BJ (cell line): ENCODE measurements around the gene TMEM235. TPM values are rescaled to one million over a fixed set of nuclear protein-coding genes. Genes with fewer than 3 reads are reported as not detected.

Source experiments
- CTCF ChIA-PET: fragments of 350-600 bp; formaldehyde crosslinking; extraction: SDS; loops from one replicate; lab custom pipeline; 2021; ENCODE audit warnings: antibody characterized with exemption, inconsistent platforms; lab: Yijun Ruan, JAX
- POLR2A ChIA-PET: fragments of 300-600 bp; sonication (Branson Sonifier 250); formaldehyde crosslinking; extraction: SDS; loops from one replicate; lab custom pipeline; 2021; ENCODE audit warnings: antibody characterized with exemption; lab: Charles Lee
- DNase-seq: peaks from one replicate; pipeline ENCODE4 v3.0.0-alpha.2; 2011; ENCODE audit warnings: low read depth
- H3K27me3 ChIP-seq: 2 replicates; pipeline ENCODE4 v1.6.0; 2011; ENCODE audit warnings: low read length; ENCODE audit not compliant: control insufficient read depth, insufficient read depth
- H3K36me3 ChIP-seq: 2 replicates; pipeline ENCODE4 v1.5.1; 2011; ENCODE audit warnings: low read length; ENCODE audit not compliant: control insufficient read depth, insufficient read depth
- H3K4me3 ChIP-seq: 2 replicates; pipeline ENCODE4 v1.5.1; 2011; ENCODE audit warnings: low read depth, mild to moderate bottlenecking, control low read depth, low read length
- polyA plus RNA-seq: library from polyadenylated mRNA; depleted of rRNA; stranded (reverse); fragments of >200 nt; gene quantifications from 2 replicates; pipeline ENCODE4 v1.2.3, GENCODE V29; 2011
- TF ChIP-seq, protein P1 (sequence below): IDR thresholded peaks from 2 replicates; pipeline ENCODE4 v1.5.1; 2011; ENCODE audit warnings: low read depth, mild to moderate bottlenecking, control low read depth, inconsistent platforms, low read length, moderate library complexity; ENCODE audit not compliant: insufficient read depth

The TMEM235 gene
- polyA plus RNA-seq, 1 experiment: not detected

DNA sequence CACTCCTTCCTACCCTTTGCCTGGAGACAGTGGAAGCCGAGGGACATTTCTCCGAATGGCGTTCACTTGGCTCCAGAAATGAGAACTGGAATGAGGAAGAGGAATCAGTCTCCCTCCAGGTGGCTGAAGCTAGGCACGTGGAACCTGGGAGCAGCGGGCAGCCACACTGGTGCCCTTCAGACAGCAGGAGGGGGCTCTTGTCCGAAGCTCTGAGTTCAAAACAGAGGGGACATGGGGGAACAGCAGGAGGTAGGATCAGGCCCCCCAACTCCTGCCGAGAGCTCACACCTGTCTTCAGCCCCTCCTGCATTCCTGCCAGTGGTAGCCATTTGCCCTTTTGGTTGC lies 41.5 kb downstream of the TMEM235 start:
- Histone ChIP-seq H3K27me3 (peaks cover 19% of the 10 kb centered on the region), H3K36me3 (no peaks in the 10 kb centered on the region), H3K4me3 (no peak overlapping the region)
- TF ChIP-seq, protein P1, sequence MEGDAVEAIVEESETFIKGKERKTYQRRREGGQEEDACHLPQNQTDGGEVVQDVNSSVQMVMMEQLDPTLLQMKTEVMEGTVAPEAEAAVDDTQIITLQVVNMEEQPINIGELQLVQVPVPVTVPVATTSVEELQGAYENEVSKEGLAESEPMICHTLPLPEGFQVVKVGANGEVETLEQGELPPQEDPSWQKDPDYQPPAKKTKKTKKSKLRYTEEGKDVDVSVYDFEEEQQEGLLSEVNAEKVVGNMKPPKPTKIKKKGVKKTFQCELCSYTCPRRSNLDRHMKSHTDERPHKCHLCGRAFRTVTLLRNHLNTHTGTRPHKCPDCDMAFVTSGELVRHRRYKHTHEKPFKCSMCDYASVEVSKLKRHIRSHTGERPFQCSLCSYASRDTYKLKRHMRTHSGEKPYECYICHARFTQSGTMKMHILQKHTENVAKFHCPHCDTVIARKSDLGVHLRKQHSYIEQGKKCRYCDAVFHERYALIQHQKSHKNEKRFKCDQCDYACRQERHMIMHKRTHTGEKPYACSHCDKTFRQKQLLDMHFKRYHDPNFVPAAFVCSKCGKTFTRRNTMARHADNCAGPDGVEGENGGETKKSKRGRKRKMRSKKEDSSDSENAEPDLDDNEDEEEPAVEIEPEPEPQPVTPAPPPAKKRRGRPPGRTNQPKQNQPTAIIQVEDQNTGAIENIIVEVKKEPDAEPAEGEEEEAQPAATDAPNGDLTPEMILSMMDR: no peak
- no peak for DNase-seq
- POLR2A ChIA-PET: no interaction called here
- CTCF ChIA-PET: interaction anchor here (0.9 kb wide), 1 partner anchor 14 kb away, joined by 3 read pairs; no protein-coding TSS in a partner anchor

- POLR2A ChIA-PET: no interaction called here
- H3K4me3 ChIP-seq: no peak overlapping the region
- peaks cover 17% of the 10 kb centered on the region for H3K27me3 ChIP-seq
- CTCF ChIA-PET: interaction anchor here (0.9 kb wide), 2 partner anchors 17 to 23 kb away, joined by 3 read pairs; no protein-coding TSS in a partner anchor
- TF ChIP-seq, protein P1: no peak
- no peak for DNase-seq
- no peaks in the 10 kb centered on the region for H3K36me3 ChIP-seq
These were observed 42.4 kb downstream of the TMEM235 start for GRCh38 chr17:78273813-78274212.

DNA sequence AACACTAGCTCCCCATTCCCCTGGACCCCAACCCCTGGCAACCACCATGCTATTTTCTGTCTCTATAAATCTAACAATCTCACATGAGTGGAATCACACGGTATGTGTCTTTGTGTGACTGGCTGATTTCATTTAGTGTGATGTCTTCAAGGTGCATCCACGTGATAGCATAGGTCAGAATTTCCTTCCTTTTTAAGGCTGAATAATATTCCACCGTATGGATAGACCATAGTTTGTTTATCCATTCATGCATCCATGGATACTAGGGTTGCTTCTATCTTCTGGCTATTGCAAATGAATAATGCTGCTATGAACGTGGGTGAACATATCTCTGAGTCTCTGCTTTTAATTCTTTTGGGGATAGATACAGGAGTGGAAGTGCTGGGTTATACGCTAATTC lies 43.9 kb downstream of the TMEM235 start:
- no peak for DNase-seq
- CTCF ChIA-PET: no interaction called here

GRCh38 chr17:78276098-78276887 lies 44.9 kb downstream of the TMEM235 start:
- no peak overlapping the region for H3K4me3 ChIP-seq
- CTCF ChIA-PET: no interaction called here
- no peak for DNase-seq
- TF ChIP-seq, protein P1: no peak
- H3K36me3 ChIP-seq: no peaks in the 10 kb centered on the region
- peaks cover 8% of the 10 kb centered on the region for H3K27me3 ChIP-seq
- POLR2A ChIA-PET: no interaction called here

More for the DNA sequence above, 43.9 kb downstream of the TMEM235 start:
- TF ChIP-seq, protein P1: no peak
- Histone ChIP-seq H3K36me3 (no peaks in the 10 kb centered on the region), H3K4me3 (no peak overlapping the region), H3K27me3 (peaks cover 10% of the 10 kb centered on the region)
- POLR2A ChIA-PET: no interaction called here

DNA sequence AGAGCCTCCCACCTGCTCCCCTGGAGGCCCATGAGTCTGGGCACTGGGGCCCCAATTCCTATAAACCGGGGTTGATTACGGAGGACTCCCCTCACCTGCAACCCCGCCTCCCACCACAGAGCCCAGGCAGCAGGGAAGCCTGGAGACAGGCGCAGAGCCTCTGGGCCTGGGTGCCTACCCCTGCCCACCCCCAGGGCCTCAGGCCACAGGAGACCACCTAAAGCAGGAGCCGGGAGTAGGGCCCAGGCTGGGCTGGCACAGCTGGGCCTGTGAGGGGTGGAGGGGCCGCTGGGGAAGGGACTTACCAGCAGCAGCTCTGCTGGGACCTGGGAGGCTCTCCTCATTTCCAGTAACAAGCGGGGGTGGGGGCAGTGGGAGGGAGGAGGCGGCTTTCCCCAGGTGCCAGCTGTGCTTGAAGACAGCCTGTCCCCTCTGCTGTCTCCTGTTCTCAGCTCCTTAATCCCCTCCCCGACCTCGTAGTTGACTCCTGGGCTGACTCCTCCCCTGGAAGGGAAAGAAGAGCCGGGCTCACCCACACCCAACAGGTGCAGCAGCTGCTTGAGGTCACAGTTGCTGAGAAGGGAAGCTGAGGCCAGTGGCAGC lies 46.8 kb downstream of the TMEM235 start:
- POLR2A ChIA-PET: no interaction called here
- H3K27me3 ChIP-seq: peaks cover 1% of the 10 kb centered on the region; the same call in 1 of the 2 replicates
- H3K36me3 ChIP-seq: no peaks in the 10 kb centered on the region
- H3K4me3 ChIP-seq: no peak overlapping the region
- no peak for DNase-seq
- CTCF ChIA-PET: interaction anchor here (0.6 to 1.1 kb wide), 4 partner anchors 11 to 198 kb away, joined by 3 read pairs; no protein-coding TSS in a partner anchor
- TF ChIP-seq, protein P1: no peak
